Measurements from ENCODE around the gene IMPG1. TPM values are rescaled to one million over a fixed set of nuclear protein-coding genes. Genes with fewer than 3 reads are reported as not detected.
A peak's percentile ranks its signal among the peaks of the same experiment; 100 is the strongest.

IMPG1 gene
- total and polyA plus RNA-seq, 12 donors = not detected

DNA sequence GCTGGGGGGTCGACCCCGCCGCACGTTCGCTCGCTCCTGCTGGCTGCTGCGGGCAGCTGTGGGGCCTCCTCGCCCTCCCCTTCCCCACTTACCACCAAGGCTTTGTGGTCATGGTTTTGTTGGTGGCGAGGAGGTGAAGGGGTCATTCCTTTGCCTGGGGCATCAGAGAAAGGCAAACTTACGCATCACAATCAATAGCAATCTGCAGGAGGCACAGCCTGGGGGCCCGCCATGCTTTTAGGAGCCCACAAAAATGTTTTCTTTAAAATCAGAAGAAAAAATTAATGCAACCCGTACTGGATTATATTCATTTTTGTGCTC, 137.0 kb downstream of the IMPG1 start:
- peaks cover 0 to 16% (median 0%) of the 10 kb centered on the region in 7 donors for H3K27me3 ChIP-seq
- TF ChIP-seq, protein P1, sequence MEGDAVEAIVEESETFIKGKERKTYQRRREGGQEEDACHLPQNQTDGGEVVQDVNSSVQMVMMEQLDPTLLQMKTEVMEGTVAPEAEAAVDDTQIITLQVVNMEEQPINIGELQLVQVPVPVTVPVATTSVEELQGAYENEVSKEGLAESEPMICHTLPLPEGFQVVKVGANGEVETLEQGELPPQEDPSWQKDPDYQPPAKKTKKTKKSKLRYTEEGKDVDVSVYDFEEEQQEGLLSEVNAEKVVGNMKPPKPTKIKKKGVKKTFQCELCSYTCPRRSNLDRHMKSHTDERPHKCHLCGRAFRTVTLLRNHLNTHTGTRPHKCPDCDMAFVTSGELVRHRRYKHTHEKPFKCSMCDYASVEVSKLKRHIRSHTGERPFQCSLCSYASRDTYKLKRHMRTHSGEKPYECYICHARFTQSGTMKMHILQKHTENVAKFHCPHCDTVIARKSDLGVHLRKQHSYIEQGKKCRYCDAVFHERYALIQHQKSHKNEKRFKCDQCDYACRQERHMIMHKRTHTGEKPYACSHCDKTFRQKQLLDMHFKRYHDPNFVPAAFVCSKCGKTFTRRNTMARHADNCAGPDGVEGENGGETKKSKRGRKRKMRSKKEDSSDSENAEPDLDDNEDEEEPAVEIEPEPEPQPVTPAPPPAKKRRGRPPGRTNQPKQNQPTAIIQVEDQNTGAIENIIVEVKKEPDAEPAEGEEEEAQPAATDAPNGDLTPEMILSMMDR (IDR thresholded peaks at IDR 0.05) = no peak

DNA sequence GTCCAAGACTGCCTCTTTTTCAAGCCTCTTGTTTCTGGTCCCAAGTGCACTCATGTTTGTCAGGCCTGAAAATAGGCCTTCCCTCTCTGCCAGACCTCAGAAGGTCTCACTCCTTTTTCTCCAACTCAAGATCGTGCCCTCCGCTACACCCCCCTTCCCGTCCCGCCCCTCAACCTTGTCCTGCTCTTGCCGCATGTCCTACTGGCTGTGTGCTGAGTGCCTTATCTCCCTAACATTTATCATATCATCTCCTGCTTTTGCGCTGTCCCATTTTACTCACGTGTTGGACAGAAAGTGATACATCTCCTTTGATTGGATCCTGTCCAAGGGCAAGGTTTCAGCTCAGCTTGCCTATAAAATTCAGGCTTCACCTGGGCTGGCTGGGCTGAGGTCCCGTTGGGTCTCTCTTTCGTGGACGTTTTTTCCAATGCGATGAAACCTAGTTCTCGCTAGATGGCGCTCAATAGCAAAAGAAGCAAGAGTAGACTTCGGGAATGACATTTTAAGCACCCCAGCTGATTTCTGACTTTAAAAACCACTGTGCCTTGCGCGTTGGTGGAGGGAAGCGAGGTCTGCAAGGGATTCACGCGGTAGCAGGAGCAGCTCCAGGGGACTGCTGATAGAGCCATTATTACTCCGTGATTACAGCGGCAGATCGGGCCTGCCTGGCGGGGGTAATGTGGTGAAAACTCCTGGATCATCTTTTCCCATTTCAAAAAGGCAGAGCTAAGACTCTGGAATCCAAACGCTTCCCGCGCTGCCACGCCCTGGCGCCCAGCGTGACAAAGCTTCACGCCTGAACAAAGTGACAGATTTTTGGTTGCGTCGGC, 137.6 kb downstream of the IMPG1 start:
- TF ChIP-seq, protein P1 (IDR thresholded peaks at IDR 0.05) = peak; percentile 44 to 83 (median 70)
- peak; percentile 16 to 43 for DNase-seq

More for the DNA sequence above, 137.0 kb downstream of the IMPG1 start:
- intact Hi-C loops (cut with DNase I) = loop anchor here in 9 of 10 donors (1.0 to 10.0 kb wide), 8 partner anchors 412 to 1519 kb away; no protein-coding TSS in a partner anchor
- peak overlapping the region in 1 of 10 donors; percentile 2 for H3K27ac ChIP-seq
- 46 to 47% methylated on average over 12 of the region's 12 CpGs for WGBS, 2 donors
- peaks cover 0 to 18% (median 8%) of the 10 kb centered on the region in 9 donors for H3K4me1 ChIP-seq
- ATAC-seq (no peak), DNase-seq (no peak)
- H3K36me3 ChIP-seq = no peaks in the 10 kb centered on the region
- peak overlapping the region in 9 of 10 donors; percentile 21 to 47 (median 41) for H3K4me3 ChIP-seq
- H3K9me3 ChIP-seq = no peaks in the 10 kb centered on the region

DNA sequence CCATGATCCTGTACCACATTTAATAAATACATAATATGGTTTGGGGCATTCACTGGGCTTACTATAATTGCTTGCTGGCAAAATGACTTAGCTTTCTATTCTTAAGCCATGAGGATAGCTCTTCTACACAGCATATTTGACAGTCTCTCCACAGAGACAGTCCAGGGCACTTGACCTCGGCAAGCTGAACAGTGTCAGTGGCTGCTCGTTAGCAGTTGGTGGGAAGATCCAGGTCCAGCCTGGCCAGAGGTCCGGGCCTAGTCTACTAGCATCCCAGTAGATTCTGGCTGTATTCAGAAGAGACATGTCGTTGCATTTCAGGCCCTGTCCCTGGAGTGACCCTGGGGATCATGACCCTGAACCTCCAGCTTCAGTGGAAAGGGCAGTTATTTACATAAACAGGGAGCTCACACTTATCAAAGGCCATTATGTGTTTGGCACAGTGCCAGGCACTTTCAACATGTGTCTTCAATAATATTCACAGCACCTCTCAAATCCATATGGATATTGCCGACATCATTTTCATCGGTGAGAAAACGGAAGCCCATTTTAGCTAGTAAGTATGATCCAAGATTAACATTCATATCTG, 139.0 kb downstream of the IMPG1 start:
- TF ChIP-seq, protein P1 (IDR thresholded peaks at IDR 0.05) = no peak
- Histone ChIP-seq H3K36me3 (no peaks in the 10 kb centered on the region), H3K27ac (no peak overlapping the region), H3K9me3 (no peaks in the 10 kb centered on the region), H3K4me1 (peaks cover 0 to 11% (median 8%) of the 10 kb centered on the region in 9 donors), H3K4me3 (no peak overlapping the region), H3K27me3 (peaks cover 0 to 16% (median 0%) of the 10 kb centered on the region in 7 donors)
- intact Hi-C loops (cut with DNase I) = loop anchor here in 9 of 10 donors (5.0 to 10.0 kb wide), 7 partner anchors 419 to 1524 kb away; no protein-coding TSS in a partner anchor
- DNase-seq (no peak), ATAC-seq (peak in 1 of 8 donors; percentile 23)
- WGBS, 2 donors = 57 to 64% methylated on average over 7 of the region's 7 CpGs

More for the DNA sequence above, 137.6 kb downstream of the IMPG1 start:
- H3K4me3 ChIP-seq = peak overlapping the region in 9 of 10 donors; percentile 21 to 47 (median 41)
- H3K4me1 ChIP-seq = peaks cover 0 to 12% (median 8%) of the 10 kb centered on the region in 9 donors
- H3K27ac ChIP-seq = peak overlapping the region in 1 of 10 donors; percentile 2
- peak; percentile 61 to 80 (median 72) for ATAC-seq
- peaks cover 0 to 16% (median 0%) of the 10 kb centered on the region in 7 donors for H3K27me3 ChIP-seq
- intact Hi-C loops (cut with DNase I) = loop anchor here in 9 of 10 donors (1.0 to 10.0 kb wide), 9 partner anchors 412 to 1522 kb away; no protein-coding TSS in a partner anchor
- WGBS, 2 donors = 3 to 4% methylated on average over 32 of the region's 32 CpGs
- no peaks in the 10 kb centered on the region for H3K36me3 ChIP-seq
- no peaks in the 10 kb centered on the region for H3K9me3 ChIP-seq

DNA sequence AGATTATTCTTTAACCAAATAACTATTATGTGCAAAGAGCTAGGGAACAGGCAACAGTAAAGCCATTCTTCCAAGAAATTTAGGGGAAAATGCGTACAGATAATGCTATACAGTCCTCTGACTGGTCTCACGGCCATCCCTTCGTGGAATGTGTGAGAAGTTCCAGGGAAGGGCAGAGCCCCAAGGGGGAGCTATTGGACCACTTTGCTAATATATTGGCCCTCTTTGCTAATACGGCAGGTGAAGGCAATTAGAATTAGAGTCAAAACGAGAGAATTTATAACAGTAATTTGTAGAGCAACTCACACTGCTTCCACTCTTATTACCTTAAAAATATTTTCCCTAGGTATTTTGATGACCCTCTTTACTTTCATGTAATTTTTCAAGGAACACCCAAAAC, 140.4 kb downstream of the IMPG1 start:
- intact Hi-C loops (cut with DNase I) = loop anchor here in 9 of 10 donors (5.0 to 10.0 kb wide), 7 partner anchors 420 to 1525 kb away; no protein-coding TSS in a partner anchor
- ATAC-seq (peak in 3 of 8 donors; percentile 38 to 61 (median 47)), DNase-seq (no peak)
- Histone ChIP-seq H3K4me1 (peaks cover 0 to 11% (median 8%) of the 10 kb centered on the region in 9 donors), H3K27ac (no peak overlapping the region), H3K27me3 (peaks cover 0 to 16% (median 0%) of the 10 kb centered on the region in 7 donors), H3K36me3 (no peaks in the 10 kb centered on the region), H3K4me3 (no peak overlapping the region), H3K9me3 (no peaks in the 10 kb centered on the region)
- 38 to 42% methylated on average over 5 of the region's 5 CpGs for WGBS, 2 donors
- TF ChIP-seq, protein P1 (IDR thresholded peaks at IDR 0.05) = peak; percentile 10 to 70 (median 55)

Data from heart right ventricle (tissue), 16 donors.